Endothelial cell of umbilical vein (primary cell): ENCODE measurements around the gene CHST15.

Experiments used
- EZH2 ChIP-seq: IDR thresholded peaks from 2 replicates; pipeline ENCODE4 v1.6.1; 2012; ENCODE audit warnings: borderline replicate concordance, low read depth, mild to moderate bottlenecking, moderate library complexity, low read length, inconsistent platforms; ENCODE audit not compliant: severe bottlenecking
- FOS ChIP-seq: IDR thresholded peaks from 2 replicates; pipeline ENCODE4 v1.6.1; 2011; ENCODE audit warnings: mild to moderate bottlenecking, low read length, moderate library complexity, borderline replicate concordance; ENCODE audit not compliant: insufficient read depth
- GATA2 ChIP-seq: IDR thresholded peaks from 2 replicates; pipeline ENCODE4 v1.7.0; 2011; ENCODE audit warnings: low read depth, mild to moderate bottlenecking, moderate library complexity, mixed read lengths, low read length; ENCODE audit not compliant: insufficient read length, insufficient read depth
- JUN ChIP-seq: IDR thresholded peaks from 2 replicates; pipeline ENCODE4 v1.6.1; 2011; ENCODE audit warnings: borderline replicate concordance, low read depth; ENCODE audit not compliant: insufficient read length, insufficient read depth
- MYC ChIP-seq: IDR thresholded peaks from one replicate; pipeline ENCODE4 v1.6.1; 2011; ENCODE audit warnings: mild to moderate bottlenecking, low read depth, low read length
- POLR2A ChIP-seq: IDR thresholded peaks from 2 replicates; pipeline ENCODE4 v1.6.1; 2012; ENCODE audit warnings: low read depth, mild to moderate bottlenecking, control low read depth, low read length
- POLR2AphosphoS5 ChIP-seq: IDR thresholded peaks from 2 replicates; pipeline ENCODE4 v1.6.1; 2012; ENCODE audit warnings: low read depth, mild to moderate bottlenecking, control low read depth, low read length, moderate library complexity; ENCODE audit not compliant: insufficient read depth
- TF ChIP-seq, protein P1 (sequence below), 2 donors: IDR thresholded peaks; 1 replicate in 1 of 2; 2 replicates in 1 of 2; pipeline ENCODE4 v1.5.1; 2011; ENCODE audit warnings: low read length in 2 of 2, mild to moderate bottlenecking in 2 of 2, moderate library complexity in 2 of 2, control low read depth in 1 of 2, inconsistent platforms in 1 of 2, low read depth in 1 of 2; ENCODE audit not compliant: insufficient read depth in 1 of 2; ENCODE audit errors: extremely low read depth in 1 of 2
- TF ChIP-seq, protein P2 (sequence below): IDR thresholded peaks from 2 replicates; pipeline ENCODE4 v1.6.1; 2011; ENCODE audit not compliant: insufficient read depth, insufficient read length

DNA sequence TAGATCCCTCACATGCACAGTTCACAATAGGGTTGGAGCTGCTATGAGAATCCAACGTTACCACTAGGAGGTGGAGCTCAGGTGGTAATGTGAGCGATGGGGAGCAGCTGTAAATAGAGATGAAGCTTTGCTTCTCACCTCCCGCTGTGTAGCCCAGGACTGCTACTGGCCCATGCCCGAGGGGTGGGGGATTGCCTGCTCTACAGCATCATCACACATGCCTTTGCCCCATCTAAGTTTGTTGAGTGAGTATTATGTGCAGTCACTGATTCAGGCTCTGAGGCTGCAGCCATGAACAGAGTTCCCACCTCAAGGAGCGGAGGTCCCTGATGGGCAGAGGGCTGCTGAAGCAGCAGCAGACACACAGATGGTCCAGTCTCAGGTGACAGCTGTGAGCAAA lies 94.1 kb downstream of the CHST15 start:
- TF ChIP-seq, protein P1, sequence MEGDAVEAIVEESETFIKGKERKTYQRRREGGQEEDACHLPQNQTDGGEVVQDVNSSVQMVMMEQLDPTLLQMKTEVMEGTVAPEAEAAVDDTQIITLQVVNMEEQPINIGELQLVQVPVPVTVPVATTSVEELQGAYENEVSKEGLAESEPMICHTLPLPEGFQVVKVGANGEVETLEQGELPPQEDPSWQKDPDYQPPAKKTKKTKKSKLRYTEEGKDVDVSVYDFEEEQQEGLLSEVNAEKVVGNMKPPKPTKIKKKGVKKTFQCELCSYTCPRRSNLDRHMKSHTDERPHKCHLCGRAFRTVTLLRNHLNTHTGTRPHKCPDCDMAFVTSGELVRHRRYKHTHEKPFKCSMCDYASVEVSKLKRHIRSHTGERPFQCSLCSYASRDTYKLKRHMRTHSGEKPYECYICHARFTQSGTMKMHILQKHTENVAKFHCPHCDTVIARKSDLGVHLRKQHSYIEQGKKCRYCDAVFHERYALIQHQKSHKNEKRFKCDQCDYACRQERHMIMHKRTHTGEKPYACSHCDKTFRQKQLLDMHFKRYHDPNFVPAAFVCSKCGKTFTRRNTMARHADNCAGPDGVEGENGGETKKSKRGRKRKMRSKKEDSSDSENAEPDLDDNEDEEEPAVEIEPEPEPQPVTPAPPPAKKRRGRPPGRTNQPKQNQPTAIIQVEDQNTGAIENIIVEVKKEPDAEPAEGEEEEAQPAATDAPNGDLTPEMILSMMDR (IDR thresholded peaks at IDR 0.05; ENCODE audit: extremely low read depth in 1 of 2, insufficient read depth in 1 of 2, low read depth in 1 of 2, low read length in 2 of 2): no peak
- TF ChIP-seq EZH2 (no peak), POLR2A (no peak), FOS (no peak), POLR2AphosphoS5 (no peak), GATA2 (no peak), MYC (no peak), JUN (no peak)
- TF ChIP-seq, protein P2, sequence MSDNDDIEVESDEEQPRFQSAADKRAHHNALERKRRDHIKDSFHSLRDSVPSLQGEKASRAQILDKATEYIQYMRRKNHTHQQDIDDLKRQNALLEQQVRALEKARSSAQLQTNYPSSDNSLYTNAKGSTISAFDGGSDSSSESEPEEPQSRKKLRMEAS: no peak
